CD4-positive, CD25-positive, alpha-beta regulatory T cell (primary cell): Measurements from ENCODE around the gene TAB3. TPM values are rescaled to one million over a fixed set of nuclear protein-coding genes. Genes with fewer than 3 reads are reported as not detected.

Experiments
- ATAC-seq, 2 donors: fragments of 150-1000 bp; cut with Tn5 transposase; one replicate each; pipeline ENCODE4 v1.10.0; 2021; ENCODE audit warnings: low read depth in 2 of 2, moderate number of reproducible peaks in 2 of 2, moderate library complexity in 1 of 2
- DNase-seq, 3 donors: peaks; one replicate each; pipeline versions ENCODE4 v3.0.0 to v3.0.0-alpha.2; 2012 to 2022; ENCODE audit warnings: mixed read lengths in 1 of 3
- H3K27ac ChIP-seq: one replicate; pipeline ENCODE4 v1.7.0; 2013; ENCODE audit warnings: mild to moderate bottlenecking, low read length; ENCODE audit not compliant: insufficient read depth, poor library complexity, severe bottlenecking
- H3K27me3 ChIP-seq: one replicate; pipeline ENCODE4 v1.7.0; 2013; ENCODE audit warnings: low read length; ENCODE audit not compliant: control insufficient read depth, insufficient read depth
- H3K36me3 ChIP-seq: one replicate; pipeline ENCODE4 v1.7.0; 2013; ENCODE audit warnings: mild to moderate bottlenecking, low read length, moderate library complexity; ENCODE audit not compliant: control insufficient read depth, insufficient read depth
- H3K4me1 ChIP-seq: 2 replicates; pipeline ENCODE4 v1.7.0; 2013; ENCODE audit warnings: mild to moderate bottlenecking, low read length; ENCODE audit not compliant: insufficient read depth, control insufficient read depth, poor library complexity, severe bottlenecking
- H3K4me3 ChIP-seq: one replicate; pipeline ENCODE4 v1.7.0; 2013; ENCODE audit warnings: low read depth, mild to moderate bottlenecking, low read length, moderate library complexity
- H3K9me3 ChIP-seq, 2 experiments: 1 replicate in 1 of 2; 2 replicates in 1 of 2; pipeline ENCODE4 v1.7.0; 2013; ENCODE audit warnings: low read length in 2 of 2, mild to moderate bottlenecking in 1 of 2, moderate library complexity in 1 of 2; ENCODE audit not compliant: control insufficient read depth in 2 of 2
- H3K27ac Mint-ChIP-seq, 3 donors: one replicate each; pipeline ENCODE4 v1.8.0; 2020 to 2022; ENCODE audit warnings: mild to moderate bottlenecking in 3 of 3, mixed read lengths in 3 of 3, moderate library complexity in 2 of 3
- H3K27me3 Mint-ChIP-seq: one replicate; pipeline ENCODE4 v1.8.0; 2022; ENCODE audit warnings: mild to moderate bottlenecking, mixed read lengths
- H3K36me3 Mint-ChIP-seq: one replicate; pipeline ENCODE4 v1.8.0; 2020; ENCODE audit warnings: mixed read lengths
- H3K4me1 Mint-ChIP-seq, 4 donors: one replicate each; pipeline ENCODE4 v1.8.0; 2020 to 2022; ENCODE audit warnings: mixed read lengths in 4 of 4, mild to moderate bottlenecking in 1 of 4
- H3K4me3 Mint-ChIP-seq, 4 donors: one replicate each; pipeline ENCODE4 v1.8.0; 2020 to 2022; ENCODE audit warnings: mild to moderate bottlenecking in 4 of 4, mixed read lengths in 4 of 4, moderate library complexity in 3 of 4
- H3K9me3 Mint-ChIP-seq, 7 donors: one replicate each; pipeline ENCODE4 v1.8.0; 2020 to 2022; ENCODE audit warnings: mixed read lengths in 7 of 7, mild to moderate bottlenecking in 3 of 7, moderate library complexity in 2 of 7
- polyA plus RNA-seq, 4 donors: library from polyadenylated mRNA; unstranded; fragments of 300-500 nt; fragmentation: Illumina TruSeq; gene quantifications; one replicate each; pipeline ENCODE4 v1.2.3, GENCODE V29; 2021
- total RNA-seq: library from RNA; stranded (reverse); gene quantifications from one replicate; pipeline ENCODE4 v1.2.3, GENCODE V29; 2022

Gene TAB3
- total and polyA plus RNA-seq, 5 donors from 2014 or later, result 3.4 to 33.5 (median 6.3) TPM

DNA sequence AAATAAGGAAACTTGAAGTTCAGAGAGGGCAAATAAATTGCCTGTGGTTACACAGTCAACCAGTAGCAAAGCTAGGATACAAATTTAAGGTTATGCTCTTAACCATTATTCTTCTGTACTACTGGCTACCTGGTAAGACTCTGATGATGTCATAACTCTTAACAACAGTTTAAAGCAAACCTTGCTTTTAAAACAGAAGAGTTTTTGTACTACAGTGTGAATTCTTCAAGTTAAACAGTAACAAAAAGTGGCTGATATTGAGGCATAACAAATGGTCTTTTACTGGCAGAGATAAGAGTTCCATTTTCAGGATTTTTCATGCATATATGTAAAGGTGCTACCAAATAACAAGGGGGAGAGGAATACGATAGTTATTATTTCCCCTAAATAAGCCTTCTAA, 23.4 kb downstream of the TAB3 start:
- H3K36me3 Mint-ChIP-seq, result peaks cover 8% of the 10 kb centered on the region
- H3K27me3 ChIP-seq, result no peaks in the 10 kb centered on the region
- H3K9me3 ChIP-seq, result no peaks in the 10 kb centered on the region
- H3K4me1 Mint-ChIP-seq, result no peaks in the 10 kb centered on the region
- DNase-seq, result no peak
- H3K36me3 ChIP-seq, result peaks cover 28% of the 10 kb centered on the region
- no peak overlapping the region for H3K27ac Mint-ChIP-seq
- no peak overlapping the region for H3K4me3 Mint-ChIP-seq
- no peaks in the 10 kb centered on the region for H3K27me3 Mint-ChIP-seq
- H3K4me3 ChIP-seq, result no peak overlapping the region
- no peaks in the 10 kb centered on the region for H3K4me1 ChIP-seq
- H3K9me3 Mint-ChIP-seq, result no peaks in the 10 kb centered on the region
- no peak overlapping the region for H3K27ac ChIP-seq
- no peak for ATAC-seq

DNA sequence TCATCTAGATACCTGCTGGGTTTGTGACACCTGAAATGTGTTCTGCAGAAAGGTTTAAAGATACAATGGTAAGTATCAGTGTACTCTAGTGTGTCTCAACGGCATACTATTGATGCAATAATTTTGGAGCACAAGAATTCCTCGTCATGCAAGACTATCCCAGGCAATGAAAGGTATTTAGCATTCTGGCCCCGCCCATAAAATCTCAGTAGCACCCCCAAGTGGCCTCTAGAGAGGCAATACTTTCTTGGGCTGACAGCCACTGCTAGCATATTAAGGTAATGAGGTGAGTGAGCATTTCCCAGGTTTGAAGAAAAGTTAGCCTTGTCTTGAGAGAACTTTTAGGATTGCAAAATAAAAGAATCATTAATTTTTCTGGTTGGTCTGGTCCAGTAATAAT, 24.0 kb downstream of the TAB3 start:
- H3K4me1 Mint-ChIP-seq, result no peaks in the 10 kb centered on the region
- H3K27ac ChIP-seq, result no peak overlapping the region
- H3K27me3 ChIP-seq, result no peaks in the 10 kb centered on the region
- H3K9me3 ChIP-seq, result no peaks in the 10 kb centered on the region
- ATAC-seq (no peak), DNase-seq (peak in 1 of 3 donors; percentile 9)
- no peaks in the 10 kb centered on the region for H3K9me3 Mint-ChIP-seq
- H3K27me3 Mint-ChIP-seq, result no peaks in the 10 kb centered on the region
- H3K4me1 ChIP-seq, result no peaks in the 10 kb centered on the region
- peaks cover 24% of the 10 kb centered on the region for H3K36me3 ChIP-seq
- peaks cover 10% of the 10 kb centered on the region for H3K36me3 Mint-ChIP-seq
- H3K27ac Mint-ChIP-seq, result no peak overlapping the region
- H3K4me3 ChIP-seq, result no peak overlapping the region
- no peak overlapping the region for H3K4me3 Mint-ChIP-seq

DNA sequence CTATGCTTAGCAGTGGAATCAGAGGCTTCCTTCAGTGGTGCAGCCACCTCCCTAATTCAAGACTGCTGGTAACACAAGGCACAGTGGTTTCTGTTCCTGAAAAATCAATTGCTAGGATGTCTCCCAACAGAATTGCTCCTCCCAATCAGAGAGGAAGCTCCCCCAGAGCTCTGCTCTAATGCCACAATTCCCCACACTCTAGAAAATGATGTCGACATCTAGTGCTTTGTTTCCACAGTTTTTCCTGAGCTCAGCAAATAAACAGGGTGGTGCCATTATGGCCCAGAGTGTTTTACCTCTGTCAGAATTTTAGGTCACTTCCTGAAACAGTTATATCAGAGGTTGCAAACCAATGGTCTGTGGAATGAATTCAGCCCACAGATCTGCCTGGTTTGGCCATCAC, 24.7 kb downstream of the TAB3 start:
- no peak overlapping the region for H3K27ac ChIP-seq
- H3K27me3 ChIP-seq, result no peaks in the 10 kb centered on the region
- no peak overlapping the region for H3K27ac Mint-ChIP-seq
- no peak for DNase-seq
- H3K9me3 ChIP-seq, result no peaks in the 10 kb centered on the region
- no peak overlapping the region for H3K4me3 ChIP-seq
- no peaks in the 10 kb centered on the region for H3K4me1 ChIP-seq
- peaks cover 14% of the 10 kb centered on the region for H3K36me3 Mint-ChIP-seq
- H3K9me3 Mint-ChIP-seq, result no peaks in the 10 kb centered on the region
- no peaks in the 10 kb centered on the region for H3K27me3 Mint-ChIP-seq
- no peak for ATAC-seq
- peaks cover 0 to 2% (median 0%) of the 10 kb centered on the region in 4 donors for H3K4me1 Mint-ChIP-seq
- H3K4me3 Mint-ChIP-seq, result no peak overlapping the region
- peaks cover 26% of the 10 kb centered on the region for H3K36me3 ChIP-seq

- H3K27ac Mint-ChIP-seq, result no peak overlapping the region
- H3K27ac ChIP-seq, result no peak overlapping the region
- no peak for DNase-seq
These were observed 25.1 kb downstream of the TAB3 start for GRCh38 chrX:30863974-30864373.

DNA sequence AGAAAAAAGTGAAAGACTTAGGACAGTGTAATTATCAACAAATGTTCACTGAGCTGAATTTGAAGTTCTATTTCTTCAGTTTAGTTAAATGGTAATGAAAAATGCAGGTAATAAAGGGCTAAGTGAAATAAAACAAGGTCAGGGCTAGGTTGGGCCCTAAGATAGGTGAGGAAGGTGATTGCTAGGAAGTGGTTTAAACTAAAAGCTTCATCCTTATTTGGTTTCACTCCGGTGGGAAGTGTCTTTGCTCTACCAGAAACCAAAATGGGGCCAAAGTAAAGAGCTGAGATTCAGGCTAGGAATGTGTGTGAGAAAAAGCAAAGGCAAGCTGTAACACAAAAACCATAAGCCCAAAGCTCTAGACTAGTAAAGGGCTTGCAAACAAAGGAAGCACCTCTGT, 31.0 kb downstream of the TAB3 start:
- Mint-ChIP-seq H3K27me3 (no peaks in the 10 kb centered on the region), H3K27ac (no peak overlapping the region), H3K9me3 (no peaks in the 10 kb centered on the region), H3K4me1 (peaks cover 0 to 6% (median 2%) of the 10 kb centered on the region in 4 donors), H3K4me3 (no peak overlapping the region), H3K36me3 (peaks cover 30% of the 10 kb centered on the region)
- no peaks in the 10 kb centered on the region for H3K4me1 ChIP-seq
- no peaks in the 10 kb centered on the region for H3K9me3 ChIP-seq
- H3K27ac ChIP-seq, result no peak overlapping the region
- ATAC-seq (no peak), DNase-seq (no peak)
- no peak overlapping the region for H3K4me3 ChIP-seq
- peaks cover 32% of the 10 kb centered on the region for H3K36me3 ChIP-seq
- no peaks in the 10 kb centered on the region for H3K27me3 ChIP-seq

More at GRCh38 chrX:30863974-30864373, 25.1 kb downstream of the TAB3 start:
- Histone ChIP-seq H3K4me3 (no peak overlapping the region), H3K9me3 (no peaks in the 10 kb centered on the region), H3K4me1 (no peaks in the 10 kb centered on the region), H3K36me3 (peaks cover 26% of the 10 kb centered on the region), H3K27me3 (no peaks in the 10 kb centered on the region)
- Mint-ChIP-seq H3K36me3 (peaks cover 16% of the 10 kb centered on the region), H3K9me3 (no peaks in the 10 kb centered on the region), H3K27me3 (no peaks in the 10 kb centered on the region), H3K4me3 (no peak overlapping the region), H3K4me1 (peaks cover 0 to 2% (median 0%) of the 10 kb centered on the region in 4 donors)
- no peak for ATAC-seq

GRCh38 chrX:30851449-30851848, 37.6 kb downstream of the TAB3 start:
- Histone ChIP-seq H3K9me3 (no peaks in the 10 kb centered on the region), H3K36me3 (peaks cover 26% of the 10 kb centered on the region), H3K4me1 (no peaks in the 10 kb centered on the region), H3K27ac (no peak overlapping the region), H3K27me3 (no peaks in the 10 kb centered on the region), H3K4me3 (no peak overlapping the region)
- ATAC-seq, result no peak
- no peak overlapping the region for H3K4me3 Mint-ChIP-seq
- H3K4me1 Mint-ChIP-seq, result peaks cover 0 to 2% (median 0%) of the 10 kb centered on the region in 4 donors
- no peaks in the 10 kb centered on the region for H3K27me3 Mint-ChIP-seq
- no peak overlapping the region for H3K27ac Mint-ChIP-seq
- no peak for DNase-seq
- peaks cover 25% of the 10 kb centered on the region for H3K36me3 Mint-ChIP-seq
- no peaks in the 10 kb centered on the region for H3K9me3 Mint-ChIP-seq

DNA sequence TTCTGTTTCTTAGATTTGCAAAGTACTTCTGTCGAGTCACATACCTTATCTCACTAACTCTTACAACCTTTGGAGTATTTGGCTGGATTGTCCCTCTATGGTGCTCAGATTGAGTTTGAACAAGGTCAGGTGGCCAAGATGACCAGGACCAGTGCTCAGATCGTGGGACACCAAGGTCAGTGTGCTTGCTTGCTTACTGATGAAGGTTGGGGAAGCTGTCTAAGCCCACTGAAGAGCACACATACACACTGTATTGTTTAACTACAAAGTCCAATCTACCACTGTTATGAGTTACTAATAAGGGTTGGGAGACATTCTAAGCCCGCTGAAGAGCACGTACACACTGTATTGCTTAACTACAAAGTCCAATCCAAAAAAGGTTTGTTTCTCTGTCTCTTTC, 53.7 kb downstream of the TAB3 start:
- no peak overlapping the region for H3K4me3 ChIP-seq
- no peak overlapping the region for H3K27ac ChIP-seq
- H3K4me1 Mint-ChIP-seq, result peaks cover 5 to 16% (median 11%) of the 10 kb centered on the region in 4 donors
- H3K36me3 Mint-ChIP-seq, result peaks cover 8% of the 10 kb centered on the region
- DNase-seq, result no peak
- H3K36me3 ChIP-seq, result peaks cover 23% of the 10 kb centered on the region
- H3K27ac Mint-ChIP-seq, result peak overlapping the region in 1 of 3 donors; percentile 71
- no peak for ATAC-seq
- peaks cover 0 to 2% (median 0%) of the 10 kb centered on the region in 7 donors for H3K9me3 Mint-ChIP-seq
- no peaks in the 10 kb centered on the region for H3K4me1 ChIP-seq
- H3K27me3 Mint-ChIP-seq, result no peaks in the 10 kb centered on the region
- H3K27me3 ChIP-seq, result no peaks in the 10 kb centered on the region
- H3K9me3 ChIP-seq, result no peaks in the 10 kb centered on the region
- no peak overlapping the region for H3K4me3 Mint-ChIP-seq

GRCh38 chrX:30833896-30834295, 55.2 kb downstream of the TAB3 start:
- no peak overlapping the region for H3K4me3 ChIP-seq
- no peaks in the 10 kb centered on the region for H3K4me1 ChIP-seq
- H3K4me3 Mint-ChIP-seq, result no peak overlapping the region
- no peak overlapping the region for H3K27ac Mint-ChIP-seq
- peaks cover 8% of the 10 kb centered on the region for H3K36me3 Mint-ChIP-seq
- no peaks in the 10 kb centered on the region for H3K27me3 Mint-ChIP-seq
- no peak for ATAC-seq
- peaks cover 19% of the 10 kb centered on the region for H3K36me3 ChIP-seq
- H3K9me3 Mint-ChIP-seq, result peaks cover 0 to 2% (median 0%) of the 10 kb centered on the region in 7 donors
- H3K9me3 ChIP-seq, result no peaks in the 10 kb centered on the region
- no peak overlapping the region for H3K27ac ChIP-seq
- peaks cover 5 to 17% (median 11%) of the 10 kb centered on the region in 4 donors for H3K4me1 Mint-ChIP-seq
- H3K27me3 ChIP-seq, result no peaks in the 10 kb centered on the region
- no peak for DNase-seq
